HG03439 (cell line): ENCODE results near the gene PLA2R1.

Experiments
- ATAC-seq: cut with Tn5 transposase; IDR thresholded peaks from one replicate; pipeline ENCODE4 v1.9.1; 2021; ENCODE audit warnings: mild to moderate bottlenecking, moderate library complexity; ENCODE audit not compliant: unreplicated experiment

Gene PLA2R1

DNA sequence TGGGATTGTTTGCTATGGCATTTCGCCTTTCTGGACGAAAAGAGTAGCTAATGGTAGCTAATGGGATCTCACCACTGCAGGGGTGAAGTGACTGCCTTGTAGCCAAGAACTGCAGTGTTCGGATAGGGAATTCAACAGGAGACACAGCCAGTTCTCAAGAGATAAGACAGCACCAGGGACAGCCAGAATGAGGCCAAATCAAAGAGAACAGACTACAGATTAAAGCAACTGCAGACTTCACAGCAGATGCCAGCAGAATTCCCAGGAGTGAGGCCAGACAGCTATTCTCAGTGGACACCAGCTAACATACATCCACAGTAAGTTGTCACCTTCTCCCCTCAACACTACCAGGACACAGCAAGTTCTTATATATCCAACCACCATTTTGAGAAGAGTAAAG is 124.0 kb downstream of the PLA2R1 start:
- ATAC-seq: no peak

DNA sequence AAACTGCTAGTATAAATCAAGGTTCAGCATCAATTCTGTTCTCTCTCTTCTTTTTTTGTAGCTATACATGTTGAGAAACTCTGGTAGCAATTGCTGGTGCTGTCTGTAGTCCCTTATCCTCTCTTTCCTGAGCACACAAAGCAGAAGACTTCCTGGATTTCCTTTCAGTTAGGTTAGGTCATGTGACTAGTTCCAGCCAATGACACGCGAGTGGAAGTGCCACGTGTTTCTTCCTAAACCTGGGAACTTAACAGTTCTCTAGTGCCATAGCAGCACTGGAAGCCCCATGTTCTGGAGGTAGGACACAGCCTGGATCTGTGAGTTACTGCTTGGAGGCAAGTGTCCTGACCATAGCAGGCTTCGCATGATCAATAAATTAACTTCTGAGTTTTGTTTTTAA is 125.9 kb downstream of the PLA2R1 start:
- ATAC-seq: no peak

DNA sequence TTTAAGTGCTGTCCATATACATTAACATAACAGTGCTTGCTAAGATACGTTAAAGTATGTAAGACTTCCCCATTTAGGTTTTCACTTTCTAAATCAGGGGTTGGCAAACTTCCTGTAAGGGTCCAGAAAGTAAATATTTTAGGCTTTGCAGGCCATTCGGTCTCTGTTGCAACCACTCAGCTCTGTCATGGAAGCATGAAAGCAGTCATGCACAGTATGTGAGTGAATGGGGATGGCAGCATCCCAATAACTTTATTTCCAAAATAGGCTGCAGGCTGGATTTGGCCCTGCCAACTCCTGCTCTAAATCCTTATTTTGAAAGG is 128.7 kb downstream of the PLA2R1 start:
- ATAC-seq: peak; percentile 76

DNA sequence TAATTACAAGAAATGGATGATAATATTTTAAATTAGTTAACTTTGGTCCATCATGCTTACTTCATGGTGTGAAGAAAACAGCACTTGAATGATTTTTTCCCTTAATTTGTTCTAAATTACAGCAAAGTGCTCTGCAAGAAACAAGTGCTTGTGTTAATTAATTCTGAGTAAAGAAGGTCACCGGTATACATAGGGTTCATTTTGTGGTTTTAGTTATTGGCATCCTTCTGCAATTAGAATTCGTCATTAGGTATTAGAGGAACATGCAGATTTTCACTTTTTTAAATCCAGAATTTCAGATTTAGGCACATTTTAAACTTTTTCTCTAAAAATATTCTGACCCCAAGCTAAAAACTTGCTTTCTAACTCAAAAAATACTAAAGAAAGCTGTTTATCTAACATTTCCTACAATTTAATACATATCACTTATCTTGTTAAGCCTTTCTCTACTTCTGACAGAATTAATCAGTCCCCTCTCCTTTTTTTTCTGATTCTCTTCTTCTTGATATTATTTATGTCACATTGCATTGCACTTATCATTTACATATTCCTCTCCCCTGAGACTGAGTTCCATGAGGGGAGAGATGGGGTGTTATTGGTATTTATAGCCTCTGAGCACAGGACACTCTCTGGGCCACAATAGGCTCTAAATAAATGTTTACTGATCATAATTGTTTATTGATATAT is 129.2 kb downstream of the PLA2R1 start:
- no peak for ATAC-seq

DNA sequence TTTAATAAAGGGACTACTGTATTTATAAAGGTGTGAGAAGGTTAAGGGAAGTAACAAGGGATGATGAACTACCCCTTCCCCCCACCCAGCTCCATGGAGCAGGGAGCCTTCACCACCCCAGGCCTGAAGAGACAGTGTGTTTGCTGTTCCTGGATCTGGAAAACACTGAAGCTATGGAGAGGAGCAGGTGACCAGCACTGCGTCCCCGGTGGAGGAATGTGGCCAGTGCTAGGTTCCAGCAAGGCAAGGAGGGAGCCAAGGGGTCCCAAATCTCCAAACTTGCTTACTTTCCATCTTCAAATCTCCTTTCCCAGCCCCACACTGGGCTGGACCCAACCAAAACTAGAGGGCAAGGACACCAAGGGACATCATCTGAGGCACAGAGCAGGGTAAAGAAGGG is 135.7 kb downstream of the PLA2R1 start:
- no peak for ATAC-seq

DNA sequence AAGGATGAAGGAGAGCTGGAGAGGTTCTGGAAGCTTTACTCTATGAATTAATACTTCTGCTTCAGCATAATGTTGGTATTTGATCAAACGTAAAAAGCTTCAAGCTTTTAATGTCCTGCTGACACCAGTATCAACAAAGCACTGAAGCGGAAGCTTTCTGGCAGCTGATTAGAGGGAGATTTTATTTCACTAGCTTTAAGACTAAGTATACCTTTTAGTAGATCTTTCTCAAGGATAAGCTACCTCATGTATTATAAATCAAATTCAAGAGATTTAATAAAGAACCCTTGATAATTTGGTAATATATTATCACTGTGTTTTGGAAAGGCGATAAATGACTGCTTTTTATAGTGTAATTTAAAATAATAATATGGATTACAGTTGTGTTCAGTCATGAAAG is 136.4 kb downstream of the PLA2R1 start:
- ATAC-seq: no peak

DNA sequence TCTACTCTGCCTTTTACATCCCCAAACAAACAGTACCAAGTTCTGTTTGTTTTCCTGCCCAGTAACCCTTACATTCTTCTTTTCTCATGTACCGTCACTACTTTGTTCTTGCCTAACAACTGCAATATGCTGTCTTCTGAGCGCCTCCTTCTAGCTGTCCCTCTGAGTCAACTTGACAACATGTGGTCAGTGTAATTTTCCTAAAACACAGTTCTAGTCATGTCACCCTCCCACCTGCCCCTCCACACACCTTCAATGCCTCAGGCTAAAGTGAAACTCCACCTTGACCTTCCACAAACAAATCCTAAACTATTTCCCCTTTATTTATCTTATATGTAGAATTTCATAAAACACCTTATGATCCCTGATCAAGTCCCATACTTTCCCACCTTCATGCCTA is 139.9 kb downstream of the PLA2R1 start:
- ATAC-seq: peak; percentile 83

DNA sequence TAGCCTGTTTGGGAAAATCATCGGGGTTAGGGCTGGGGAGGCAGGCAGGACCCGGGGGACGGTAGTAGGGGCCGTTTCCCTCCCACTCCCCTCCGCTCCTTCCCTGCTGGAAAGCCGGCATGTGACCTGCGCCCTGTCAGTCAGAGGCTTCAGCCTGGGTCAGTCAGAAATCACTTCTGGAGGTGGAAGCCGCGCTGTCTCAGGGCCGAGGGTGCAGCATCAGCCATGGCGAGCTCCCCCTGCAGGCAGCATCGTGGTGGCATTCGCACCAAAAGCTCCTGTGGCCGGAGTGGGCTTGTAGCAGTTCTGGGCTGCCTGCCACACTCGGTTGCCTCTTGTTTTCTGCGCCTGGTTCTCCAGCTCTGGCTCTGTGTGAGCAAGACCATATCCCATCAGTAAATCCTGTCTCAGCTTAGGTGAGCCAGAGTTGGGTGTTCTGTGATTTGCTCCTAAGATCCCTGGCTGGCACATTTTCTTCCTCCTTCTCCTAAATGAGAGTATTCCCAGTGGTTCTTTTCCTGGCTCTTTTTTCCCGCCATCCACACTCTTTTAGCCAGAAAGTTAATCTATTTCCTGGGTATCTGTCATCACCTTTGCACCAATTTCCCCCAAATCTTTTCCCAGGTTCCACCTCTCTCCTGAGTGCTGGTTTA is 140.5 kb downstream of the PLA2R1 start:
- peak; percentile 85 for ATAC-seq

DNA sequence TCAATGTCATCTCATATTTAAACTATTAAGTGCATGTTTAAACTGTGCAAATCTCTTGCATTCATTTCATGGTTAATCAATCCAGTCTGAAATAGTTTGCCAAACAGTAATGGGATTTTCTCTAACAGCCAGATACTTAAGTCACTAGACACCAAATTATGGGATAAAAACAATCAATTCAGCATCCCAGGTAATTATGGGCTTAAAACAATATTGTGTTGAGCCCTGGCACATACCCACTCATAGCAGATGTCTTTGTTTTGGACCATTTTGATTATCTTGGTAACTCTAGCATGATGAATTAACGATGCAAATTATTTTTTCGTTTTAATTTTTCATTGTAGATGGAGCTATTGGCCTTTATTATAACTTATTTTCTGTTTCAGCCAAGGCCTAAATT is 145.9 kb downstream of the PLA2R1 start:
- no peak for ATAC-seq

DNA sequence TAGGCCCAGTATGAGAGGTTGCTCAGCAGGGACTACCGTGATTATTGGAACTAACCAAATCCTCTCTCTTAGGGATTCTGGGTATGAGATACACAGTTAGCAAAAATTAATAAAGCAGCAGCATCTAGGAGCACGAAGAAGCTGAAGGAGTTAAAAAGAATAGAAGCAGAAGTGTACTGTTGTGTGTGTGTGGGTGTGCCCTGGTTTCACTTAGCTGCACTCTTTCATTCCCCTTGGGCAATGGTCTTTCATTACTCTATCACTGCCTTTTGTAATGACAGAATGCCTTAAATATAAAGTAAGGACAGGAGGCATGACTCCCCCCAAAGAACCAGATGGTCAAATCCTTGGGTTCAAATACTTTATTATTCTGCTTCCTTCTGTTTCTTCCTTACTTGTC is 148.5 kb downstream of the PLA2R1 start:
- ATAC-seq: no peak

DNA sequence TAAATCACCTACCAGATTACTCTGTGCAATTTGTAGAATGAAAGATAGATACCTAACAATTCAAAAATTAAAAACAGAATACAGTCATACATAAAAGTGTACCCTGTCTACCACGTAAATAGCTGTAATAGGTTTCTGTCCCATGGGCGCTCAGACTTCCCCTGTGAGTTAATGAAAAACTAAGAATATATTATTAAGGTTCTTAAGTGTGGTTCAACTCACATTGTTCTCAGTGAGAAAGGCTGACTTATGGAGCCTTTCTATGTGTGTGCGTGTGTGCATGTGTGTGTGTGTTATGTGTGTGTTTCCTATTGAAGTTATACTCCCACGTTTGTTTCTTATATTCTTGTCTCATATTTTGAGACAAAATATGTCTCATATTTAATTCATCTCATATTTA is 149.8 kb downstream of the PLA2R1 start:
- ATAC-seq: no peak

DNA sequence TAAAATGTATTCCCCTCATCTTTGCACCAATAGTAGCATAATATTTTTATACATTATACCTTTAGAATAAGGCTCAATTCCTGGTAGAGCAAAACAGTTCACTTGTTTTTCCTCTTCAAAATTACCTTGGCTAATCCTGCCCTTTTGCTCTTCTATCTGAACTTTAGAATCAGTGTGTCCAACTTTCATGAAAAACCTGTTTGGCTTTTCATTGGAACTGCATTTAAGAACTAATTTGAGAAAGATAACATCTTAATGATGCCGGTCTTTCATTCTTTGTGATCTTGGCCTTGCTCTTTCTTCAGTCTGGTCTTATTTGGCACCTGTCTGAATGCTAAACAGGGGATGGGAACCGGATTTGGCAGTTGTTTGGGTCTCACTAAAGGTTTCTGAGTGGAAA is 151.5 kb downstream of the PLA2R1 start:
- no peak for ATAC-seq

DNA sequence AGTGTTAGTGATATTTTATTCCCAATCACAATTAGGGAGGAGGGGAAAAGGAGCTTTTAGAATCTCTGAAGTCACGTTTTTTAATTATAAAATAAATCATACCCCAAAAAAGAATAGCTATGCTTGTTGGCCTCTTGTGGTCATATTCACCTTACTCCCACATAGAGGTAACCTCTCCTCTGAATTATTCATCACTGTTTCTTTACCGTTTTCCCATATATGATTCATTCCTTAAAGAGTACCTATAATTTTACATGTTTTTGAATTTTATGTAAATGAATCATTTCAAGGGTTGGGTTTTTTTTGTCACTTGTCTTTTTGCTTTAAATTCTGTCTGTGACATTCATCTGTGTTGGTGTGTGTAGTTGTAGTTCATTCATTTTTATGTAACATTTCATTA is 153.8 kb downstream of the PLA2R1 start:
- ATAC-seq: no peak

DNA sequence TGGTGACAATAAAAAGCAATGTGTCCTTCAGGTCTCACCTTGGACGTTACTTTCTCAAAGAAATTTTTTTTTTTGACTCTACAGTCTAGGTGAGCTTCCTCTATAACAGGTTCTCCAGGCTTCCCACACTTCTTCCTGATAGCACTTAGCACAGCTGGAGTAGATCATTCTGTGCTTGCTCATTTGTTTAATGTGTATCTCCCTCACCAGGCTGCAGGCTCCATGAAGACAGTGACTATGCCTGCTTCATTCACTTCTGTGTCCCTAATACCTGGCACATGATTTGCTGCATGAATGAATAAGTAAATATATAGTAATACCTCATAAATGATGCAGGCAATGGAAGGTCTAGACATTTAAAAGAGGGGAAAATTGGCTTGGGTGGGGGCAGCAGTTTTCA is 154.5 kb downstream of the PLA2R1 start:
- no peak for ATAC-seq

DNA sequence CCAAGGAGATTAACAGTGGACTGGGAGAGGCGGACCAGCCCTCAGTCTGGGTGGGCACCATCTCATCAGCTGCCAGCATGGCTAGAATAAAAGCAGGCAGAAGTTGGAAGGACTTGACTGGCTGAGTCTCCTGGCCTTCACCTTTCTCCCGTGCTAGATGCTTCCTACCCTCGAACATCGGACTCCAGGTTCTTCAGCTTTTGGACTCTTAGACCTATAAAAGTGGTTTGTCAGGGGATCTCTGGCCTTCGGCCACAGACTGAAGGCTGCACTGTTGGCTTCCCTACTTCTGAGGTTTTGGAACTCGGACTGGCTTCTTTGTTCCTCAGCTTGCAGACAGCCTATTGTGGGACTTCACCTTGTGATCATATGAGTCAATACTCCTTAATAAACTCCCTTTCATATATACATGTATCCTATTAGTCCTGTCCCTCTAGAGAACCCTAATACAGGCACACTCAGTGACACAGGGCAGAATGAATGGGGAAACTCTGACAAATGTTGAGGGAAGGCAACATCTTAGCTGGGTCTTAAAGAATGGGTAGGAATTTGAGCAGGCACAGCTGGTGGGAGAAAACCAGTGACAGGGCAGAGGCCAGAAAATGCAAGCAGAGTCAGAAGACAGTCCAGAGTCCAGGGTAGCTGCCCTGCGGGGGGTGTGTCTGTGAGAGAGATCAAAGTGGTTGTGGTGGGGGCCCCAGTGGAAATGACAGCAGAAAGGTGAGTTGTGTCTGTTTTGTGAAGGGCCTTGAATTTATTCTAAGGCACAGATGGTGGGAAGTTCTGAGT is 156.3 kb downstream of the PLA2R1 start:
- no peak for ATAC-seq

DNA sequence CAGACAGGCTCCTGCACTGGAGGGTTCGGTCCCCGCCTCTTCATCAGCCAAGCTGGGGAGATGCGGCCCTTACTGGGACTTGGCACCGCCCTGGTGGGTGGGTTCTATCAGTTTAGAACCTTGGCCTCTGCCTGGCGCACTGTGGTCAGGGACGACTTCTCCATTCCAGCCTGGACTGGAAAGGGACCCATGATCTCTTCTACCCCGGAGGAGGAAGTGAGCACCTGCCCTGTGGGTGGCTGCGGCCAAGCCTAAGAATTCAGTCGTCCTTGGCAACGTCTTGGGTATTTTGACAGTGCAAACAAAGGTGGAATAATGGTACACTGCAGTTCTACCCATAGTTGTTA is 157.5 kb downstream of the PLA2R1 start:
- peak; percentile 47 for ATAC-seq

DNA sequence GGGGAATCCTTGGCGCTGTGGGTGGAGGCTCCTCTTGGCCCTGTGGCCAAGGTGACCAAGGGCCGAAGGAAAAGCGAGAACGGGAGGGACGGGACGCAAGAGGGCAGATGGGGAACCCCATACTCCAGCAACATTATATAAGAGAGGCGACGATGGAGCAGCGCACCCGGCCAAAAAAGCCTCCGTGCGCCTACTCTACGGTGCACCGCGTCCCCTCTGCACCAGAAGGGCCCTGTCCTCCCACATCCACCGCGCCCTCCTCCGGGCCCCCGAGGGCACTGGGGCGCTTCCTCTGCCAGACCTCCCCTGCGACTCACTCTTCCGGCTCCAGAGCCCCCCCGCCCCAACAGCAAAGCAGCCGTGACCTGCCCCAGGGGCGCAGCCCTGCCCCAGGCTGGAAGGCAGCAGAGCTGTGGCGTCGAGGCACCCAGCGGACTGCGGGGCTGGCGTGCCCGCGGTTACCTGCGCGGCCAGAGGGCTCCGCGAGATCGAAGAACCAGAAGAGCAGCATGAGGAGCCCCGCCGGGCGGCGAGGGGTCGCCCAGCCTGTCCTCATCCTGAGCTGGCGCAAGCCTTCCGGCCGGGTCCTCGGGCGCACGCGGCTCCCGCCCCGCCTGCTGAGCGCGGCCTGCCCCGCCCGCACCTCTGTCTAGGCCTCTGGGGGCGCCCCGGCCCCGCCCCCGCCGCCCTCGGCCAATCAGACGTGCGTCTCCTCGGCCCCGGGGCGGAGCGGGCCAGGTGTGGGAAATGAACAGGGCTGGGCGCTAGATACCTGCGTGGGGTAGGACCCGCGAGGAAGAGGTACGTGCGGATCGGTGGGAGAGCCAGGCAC is 158.1 kb downstream of the PLA2R1 start, which contains the start of gene LY75:
TSS of gene LY75 (minus strand) at position 630 of the 832 bp plus-strand sequence.
- peak; percentile 86 for ATAC-seq

DNA sequence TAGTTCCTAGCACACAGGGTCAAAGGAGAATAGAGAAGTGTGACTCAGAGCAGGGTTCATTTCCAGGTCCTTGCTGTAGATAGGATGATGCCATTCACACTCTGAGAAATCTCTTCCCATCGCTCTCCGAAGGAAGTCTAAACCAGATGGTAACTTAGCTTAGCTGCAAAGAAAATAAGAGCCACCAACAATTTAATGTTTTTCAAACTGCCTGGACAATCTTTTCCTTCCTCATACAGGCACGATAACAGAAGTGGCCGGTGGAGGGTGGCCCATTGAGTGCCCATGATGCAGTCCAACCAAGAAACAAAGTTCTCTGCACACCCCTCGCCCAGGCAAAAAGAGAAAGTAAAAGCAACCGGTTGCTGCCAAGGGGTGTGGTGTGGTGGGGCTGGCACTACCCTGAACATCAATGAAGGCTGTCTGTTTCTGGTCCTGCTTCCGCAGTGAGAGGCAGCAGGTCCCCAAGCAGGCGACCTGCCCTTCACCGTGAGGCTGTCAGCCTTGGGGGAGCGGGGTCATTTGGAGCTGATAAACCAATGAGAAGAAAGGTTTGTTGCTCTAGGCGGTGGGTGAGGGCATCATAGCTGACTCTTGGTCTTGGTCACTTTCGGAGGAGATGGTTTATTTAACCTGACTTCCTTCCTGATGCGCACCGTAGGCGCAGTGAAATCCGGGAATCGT is 158.8 kb downstream of the PLA2R1 start:
- peak; percentile 21 for ATAC-seq

DNA sequence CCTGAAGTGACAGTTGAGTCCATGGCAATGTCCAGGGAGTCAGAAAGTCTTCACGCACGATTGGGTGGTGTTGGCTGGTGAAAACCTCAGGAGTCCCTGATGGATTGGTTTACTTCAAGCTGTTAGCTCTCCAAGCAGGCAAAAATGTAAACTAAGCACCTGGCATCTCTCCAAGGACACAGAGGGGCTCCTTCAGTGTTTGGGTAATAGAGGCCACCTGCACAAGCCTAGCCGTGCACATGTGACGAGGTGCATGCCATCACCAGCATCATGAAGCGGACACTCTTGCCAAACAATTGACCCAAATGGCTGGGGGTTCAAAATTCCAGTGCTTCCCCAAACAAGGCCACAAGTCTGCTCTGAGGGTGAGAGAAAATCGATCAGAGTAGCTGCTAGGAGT is 159.7 kb downstream of the PLA2R1 start:
- no peak for ATAC-seq

DNA sequence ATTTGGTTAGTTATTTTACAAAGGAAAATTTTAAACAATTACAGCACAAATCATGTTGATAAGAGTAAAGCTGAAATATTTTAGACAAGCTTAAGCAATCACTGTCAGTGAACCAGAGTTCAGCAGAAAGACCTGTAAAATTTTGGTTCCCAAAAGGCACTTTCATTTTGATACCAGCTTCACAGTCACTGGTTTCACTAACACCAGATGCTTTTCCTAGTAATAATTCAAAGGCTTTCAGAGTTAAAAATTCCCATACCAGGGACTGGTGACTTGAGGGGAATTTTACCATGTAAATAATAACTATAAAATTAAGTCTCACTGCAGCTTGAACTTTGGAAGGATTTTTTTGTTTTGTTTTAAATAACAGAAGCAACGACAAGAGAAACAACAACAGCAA is 162.1 kb downstream of the PLA2R1 start:
- no peak for ATAC-seq

DNA sequence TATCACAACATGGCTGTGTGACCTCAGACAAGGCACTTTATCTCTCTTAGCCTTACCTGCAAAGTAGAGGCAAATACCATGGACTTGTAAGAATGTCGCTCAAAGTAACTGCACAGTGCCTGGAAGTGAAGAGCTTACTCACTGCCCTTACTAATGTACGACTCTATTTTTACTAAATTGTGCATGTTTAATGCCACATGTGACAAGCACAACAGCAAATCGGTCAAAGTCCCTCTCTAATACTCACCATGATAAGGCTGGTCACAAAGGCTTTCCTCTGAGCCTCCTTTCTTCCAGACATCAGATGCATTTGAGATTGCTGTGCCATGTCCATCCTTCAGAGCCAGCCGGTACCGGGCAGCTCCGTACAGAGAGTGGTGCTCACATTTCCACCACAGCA is 164.0 kb downstream of the PLA2R1 start:
- ATAC-seq: no peak
